ENCODE measurements around the gene WWOX. TPM values are rescaled to one million over a fixed set of nuclear protein-coding genes. Genes with fewer than 3 reads are reported as not detected.

WWOX gene
- total and polyA plus RNA-seq, 2 of the 4 experiments (the other 2 are of a cell fraction): 2.7 to 5.4 TPM

GRCh38 chr16:78478267-78478861 is 378.9 kb downstream of the WWOX start:
- ATAC-seq (ENCODE audit: low read depth) (no peak), DNase-seq (no peak)
- Histone ChIP-seq H3K27me3 (ENCODE audit: control insufficient read depth, insufficient read depth, low read length) (no peaks in the 10 kb centered on the region), H3K23ac (ENCODE audit: low read depth, low read length) (no peak overlapping the region), H2BK120ac (ENCODE audit: low read depth, low read length) (no peak overlapping the region), H4K91ac (ENCODE audit: insufficient read depth, low read depth, low read length) (no peak overlapping the region), H2AK9ac (replicated peaks; ENCODE audit: low read depth, low read length, poor library complexity) (no peak overlapping the region), H3K14ac (replicated peaks; ENCODE audit: low read depth, low read length) (no peak overlapping the region), H4K8ac (ENCODE audit: low read depth in 2 of 2, low read length in 2 of 2) (no peak overlapping the region), H3K27ac (ENCODE audit: insufficient read depth, low read length) (no peak overlapping the region), H3K56ac (ENCODE audit: extremely low read depth, insufficient read depth, low read length) (no peak overlapping the region), H2AFZ (replicated peaks; ENCODE audit: low read length, poor library complexity) (no peak overlapping the region), H3K79me1 (ENCODE audit: low read depth in 1 of 2, low read length in 2 of 2) (no peaks in the 10 kb centered on the region), H3K18ac (ENCODE audit: low read depth, low read length) (no peak overlapping the region), H3K4me1 (ENCODE audit: control insufficient read depth, insufficient read depth, low read length) (no peaks in the 10 kb centered on the region), H3K4ac (ENCODE audit: low read depth, low read length) (no peak overlapping the region), H2BK15ac (ENCODE audit: low read depth, low read length) (no peak overlapping the region), H4K20me1 (ENCODE audit: insufficient read depth, low read length) (no peaks in the 10 kb centered on the region), H2BK5ac (ENCODE audit: low read depth, low read length, poor library complexity, severe bottlenecking) (no peak overlapping the region), H3K9me1 (ENCODE audit: insufficient read depth, low read length) (no peaks in the 10 kb centered on the region), H3K9me3 (ENCODE audit: control insufficient read depth, insufficient read depth, low read length) (peaks cover 8% of the 10 kb centered on the region), H2AK5ac (ENCODE audit: low read depth, low read length) (no peak overlapping the region), H3K9ac (ENCODE audit: low read depth, low read length) (no peak overlapping the region), H3K4me2 (ENCODE audit: low read depth, low read length) (no peak overlapping the region), H2BK20ac (ENCODE audit: low read depth, low read length) (no peak overlapping the region), H3K36me3 (ENCODE audit: control insufficient read depth, insufficient read depth, low read length) (no peaks in the 10 kb centered on the region), H4K5ac (ENCODE audit: low read depth, low read length) (no peak overlapping the region), H3K4me3 (ENCODE audit: insufficient read depth, low read depth, low read length) (no peak overlapping the region)
- ChIA-PET POLR2A (ENCODE audit: unreplicated experiment) (no interaction called here), CTCF (no interaction called here)
- in situ Hi-C loops (cut with MboI; ENCODE audit: low sequenced_read_pairs) (no loop called here), dilution Hi-C loops (cut with HindIII; ENCODE audit: low sequenced_read_pairs, unreplicated experiment) (no loop called here), intact Hi-C loops (cut with micrococcal nuclease) (no loop called here)
- BruUV-seq (replicated peaks): no TSS peak
- no peak for TF ChIP-seq BHLHE40 (IDR thresholded peaks at IDR 0.05; ENCODE audit: low read depth, low read length)
- TF ChIP-seq CEBPB (IDR thresholded peaks at IDR 0.05; ENCODE audit: low read depth, low read length): no peak
- TF ChIP-seq RFX5 (IDR thresholded peaks at IDR 0.05; ENCODE audit: low read depth, low read length): no peak
- no peak for TF ChIP-seq RAD21 (IDR thresholded peaks at IDR 0.05; ENCODE audit: low read length)
- TF ChIP-seq RCOR1 (IDR thresholded peaks at IDR 0.05; ENCODE audit: insufficient replicate concordance, low read length): no peak
- no peak for TF ChIP-seq NFE2L2 (IDR thresholded peaks at IDR 0.05; ENCODE audit: low read depth, low read length)
- WGBS, 2 experiments (ENCODE audit: extremely low coverage in 2 of 2, insufficient read length in 1 of 2): no CpG with 5 or more reads among the region's 7 CpGs
